Fibroblast of skin of abdomen (primary cell): ENCODE measurements around the gene HELZ2. TPM values are rescaled to one million over a fixed set of nuclear protein-coding genes. Genes with fewer than 3 reads are reported as not detected.
"Not testable (repeated sequence)": the region's sequence is repeated elsewhere in the genome, so short reads cannot be mapped to it uniquely, and the experiment has no call there.

Source experiments
- DNase-seq: peaks from one replicate; pipeline ENCODE4 v3.0.0-alpha.2; 2013
- polyA plus RNA-seq, 2 experiments: library from polyadenylated mRNA; unstranded; fragments of 120-200 nt; gene quantifications; one replicate each; pipeline ENCODE4 v1.2.1, GENCODE V29; 2013; ENCODE audit not compliant: insufficient read length in 2 of 2

Gene HELZ2, protein sequence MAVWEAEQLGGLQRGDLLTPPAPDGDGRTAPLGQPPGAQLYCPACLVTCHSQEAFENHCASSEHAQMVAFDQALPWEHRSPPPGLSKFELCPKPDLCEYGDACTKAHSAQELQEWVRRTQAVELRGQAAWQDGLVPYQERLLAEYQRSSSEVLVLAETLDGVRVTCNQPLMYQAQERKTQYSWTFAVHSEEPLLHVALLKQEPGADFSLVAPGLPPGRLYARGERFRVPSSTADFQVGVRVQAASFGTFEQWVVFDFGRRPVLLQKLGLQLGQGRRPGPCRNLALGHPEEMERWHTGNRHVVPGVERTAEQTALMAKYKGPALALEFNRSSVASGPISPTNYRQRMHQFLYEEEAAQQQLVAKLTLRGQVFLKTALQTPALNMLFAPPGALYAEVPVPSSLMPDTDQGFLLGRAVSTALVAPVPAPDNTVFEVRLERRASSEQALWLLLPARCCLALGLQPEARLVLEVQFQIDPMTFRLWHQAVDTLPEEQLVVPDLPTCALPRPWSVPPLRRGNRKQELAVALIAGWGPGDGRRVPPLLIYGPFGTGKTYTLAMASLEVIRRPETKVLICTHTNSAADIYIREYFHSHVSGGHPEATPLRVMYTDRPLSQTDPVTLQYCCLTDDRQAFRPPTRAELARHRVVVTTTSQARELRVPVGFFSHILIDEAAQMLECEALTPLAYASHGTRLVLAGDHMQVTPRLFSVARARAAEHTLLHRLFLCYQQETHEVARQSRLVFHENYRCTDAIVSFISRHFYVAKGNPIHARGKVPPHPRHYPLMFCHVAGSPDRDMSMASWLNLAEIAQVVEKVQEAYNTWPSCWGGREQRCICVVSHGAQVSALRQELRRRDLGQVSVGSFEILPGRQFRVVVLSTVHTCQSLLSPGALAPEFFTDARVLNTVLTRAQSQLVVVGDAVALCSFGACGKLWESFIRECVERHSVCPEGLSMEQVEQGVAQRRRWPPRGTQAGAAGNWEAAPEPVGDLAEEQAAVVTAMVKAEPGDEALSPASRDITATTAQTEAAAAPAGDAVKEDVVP (N-terminal part only)
- 16.8 TPM for polyA plus RNA-seq (2013, experiment 1 of 2; ENCODE audit: insufficient read length)
- 13.8 TPM for polyA plus RNA-seq (2013, experiment 2 of 2; ENCODE audit: insufficient read length)

DNA sequence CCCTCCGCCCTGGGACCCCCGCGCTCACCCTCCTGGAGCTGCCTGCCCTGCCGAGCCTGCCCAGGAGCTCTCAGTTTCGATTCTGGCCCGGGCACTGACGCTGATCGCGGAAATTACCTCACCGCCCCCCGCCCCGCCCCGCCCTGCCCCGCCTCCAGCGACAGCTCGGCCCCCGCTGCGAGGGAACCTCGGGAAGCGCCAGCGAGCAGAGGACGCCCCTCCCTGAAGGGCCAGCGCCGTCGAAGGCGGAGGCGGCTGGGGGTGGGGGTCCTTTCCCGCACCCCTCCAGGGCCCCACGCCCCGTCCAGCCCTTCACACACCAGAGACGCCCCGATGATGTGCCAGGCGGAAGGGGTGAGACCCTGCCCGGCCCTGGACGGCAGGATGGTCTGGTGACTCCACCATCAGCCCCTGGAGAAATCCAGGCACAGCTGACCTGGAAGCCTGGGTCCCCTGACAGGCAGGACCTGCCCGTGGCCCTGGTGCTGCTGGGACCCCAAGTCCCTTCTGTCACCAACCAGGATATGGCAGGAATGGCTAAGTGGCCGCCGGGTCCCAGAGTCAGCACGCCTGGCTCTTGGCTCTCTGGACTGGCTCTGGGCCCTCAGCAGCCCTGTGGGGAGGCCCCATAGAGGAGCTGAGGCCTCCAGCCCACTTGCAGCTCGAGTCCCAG is at the start of gene HELZ2:
HELZ2 (minus strand) TSS at position 84 of the 673 bp plus-strand sequence. CDS start 1,854 bp downstream, outside the sequence.
- DNase-seq = peak; percentile 66

DNA sequence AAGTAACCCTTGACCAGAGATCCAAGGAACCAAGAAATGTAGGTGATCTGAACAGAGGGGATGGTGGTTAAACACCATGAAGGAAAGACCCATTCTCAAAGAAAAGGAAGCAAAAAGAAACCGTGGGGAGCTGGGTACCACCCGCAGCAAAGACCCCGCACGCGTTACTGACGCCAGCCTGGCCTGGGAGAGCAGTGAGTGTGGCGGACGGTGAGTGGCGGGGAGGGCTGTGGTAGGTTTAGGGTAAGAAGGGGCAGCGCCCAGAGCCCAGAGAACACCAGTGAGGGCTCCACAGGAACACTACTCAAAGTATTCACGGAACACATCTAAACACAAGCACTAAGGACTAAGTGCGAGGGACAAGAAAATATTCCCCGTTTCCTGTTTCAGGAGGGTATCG is 48.7 kb upstream of the HELZ2 start:
- no peak for DNase-seq

DNA sequence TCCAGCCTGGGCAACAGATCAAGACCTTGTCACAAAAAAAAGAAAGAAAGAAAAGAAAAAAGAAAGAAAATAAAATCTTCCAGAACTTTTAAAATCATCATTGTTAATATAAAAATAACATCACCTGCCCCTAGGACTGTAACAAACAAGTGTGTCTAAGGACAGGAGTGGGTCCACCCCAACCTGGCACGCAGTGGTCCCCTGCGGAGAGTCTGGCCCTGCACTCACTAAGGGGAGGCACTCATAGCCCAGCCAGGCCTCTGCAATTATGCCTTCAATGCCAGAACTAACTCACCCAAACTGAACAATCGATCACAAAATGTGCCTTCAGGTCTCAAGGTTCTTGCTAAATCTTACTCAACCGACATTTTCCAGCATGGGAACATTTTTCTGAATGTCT is 48.1 kb upstream of the HELZ2 start:
- no peak for DNase-seq

DNA sequence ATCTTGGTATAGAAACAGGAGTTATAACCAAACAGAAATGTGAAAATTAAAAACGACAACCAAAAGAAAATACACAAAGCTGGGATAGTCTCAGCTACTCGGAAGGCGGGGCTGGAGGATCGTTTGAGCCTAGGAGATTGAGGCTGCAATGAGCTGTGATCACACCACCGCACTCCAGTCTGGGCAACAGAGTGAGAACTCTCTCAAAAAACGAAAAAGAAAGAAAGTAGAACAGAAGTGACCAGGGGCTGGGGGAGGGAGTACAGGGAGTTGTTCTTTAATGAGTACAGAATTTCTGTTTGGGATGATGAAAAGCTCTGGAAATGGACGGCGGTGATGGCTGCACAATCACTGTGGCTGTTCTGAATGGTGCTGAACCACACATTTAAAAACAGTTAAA is 47.0 kb upstream of the HELZ2 start:
- no peak for DNase-seq

DNA sequence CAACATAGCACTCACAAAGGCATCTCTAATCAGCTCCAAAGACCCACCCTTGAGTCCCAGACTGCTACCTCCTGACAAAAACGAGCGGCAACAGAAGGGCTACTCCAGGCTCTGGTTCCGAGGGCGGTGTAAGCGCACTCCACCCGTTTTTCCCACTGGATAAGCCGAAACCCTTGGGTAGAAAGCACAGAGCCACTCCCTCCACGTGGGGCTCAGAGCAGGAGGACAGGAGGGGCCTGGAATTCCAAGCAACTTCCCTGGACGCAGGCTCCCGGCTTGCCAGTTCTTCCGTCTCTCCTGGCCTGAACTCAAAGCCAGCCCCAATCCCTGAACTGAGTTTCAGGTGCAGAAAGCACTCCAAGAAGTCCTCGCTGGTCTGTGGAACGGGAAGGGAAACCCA is 45.5 kb upstream of the HELZ2 start:
- DNase-seq = no peak

DNA sequence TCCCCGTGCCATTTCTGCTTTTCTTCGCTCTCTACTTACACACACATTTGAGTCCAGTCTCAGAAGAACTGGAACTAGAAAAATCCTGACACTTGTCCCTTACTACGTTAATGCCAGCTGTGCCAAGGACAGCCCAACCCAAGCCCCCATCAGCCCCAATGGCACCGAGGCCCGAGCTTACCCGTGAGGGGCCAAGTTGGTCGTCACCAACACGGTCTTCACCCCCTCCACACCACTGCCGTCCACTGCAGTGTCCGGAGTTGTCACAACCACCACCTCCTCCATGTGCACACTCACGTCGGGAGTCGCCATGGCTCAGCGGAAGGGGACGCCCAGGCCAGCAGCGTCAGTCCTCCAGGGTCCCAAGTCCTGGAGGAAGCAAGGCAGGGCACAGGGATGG is 45.0 kb upstream of the HELZ2 start:
- DNase-seq = no peak

DNA sequence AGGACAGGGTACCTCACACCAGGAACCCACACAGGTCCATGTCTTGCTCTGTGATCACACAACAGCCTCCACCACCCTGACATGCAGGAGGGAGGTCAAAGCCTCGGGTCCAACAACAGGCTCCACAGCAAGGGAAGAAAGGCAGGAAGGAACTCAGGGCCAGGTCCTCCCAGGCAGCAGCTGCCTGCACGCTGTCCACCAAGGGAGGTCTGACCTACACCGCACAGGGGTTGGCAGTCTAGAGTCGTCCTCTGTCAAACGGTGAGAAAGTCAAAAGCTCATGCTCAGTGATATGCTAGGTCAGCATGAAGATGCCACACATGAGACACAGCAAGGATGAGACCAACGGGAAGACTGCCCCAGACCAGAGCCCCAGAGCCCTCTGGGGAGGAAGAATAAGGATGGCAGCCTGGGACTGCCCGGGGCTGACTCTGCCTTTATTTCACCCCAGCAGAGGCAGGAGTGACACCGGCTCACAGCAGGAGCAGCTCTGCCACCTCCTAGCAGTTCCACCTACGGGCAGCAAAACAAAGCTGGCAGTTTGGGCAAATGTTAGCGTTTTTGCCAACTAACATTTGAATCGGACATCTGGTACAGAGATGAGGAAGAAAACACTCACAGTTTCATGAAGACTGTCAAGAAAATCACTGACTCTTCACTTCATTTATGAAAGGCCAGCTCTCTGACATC is 44.4 kb upstream of the HELZ2 start:
- no peak for DNase-seq

DNA sequence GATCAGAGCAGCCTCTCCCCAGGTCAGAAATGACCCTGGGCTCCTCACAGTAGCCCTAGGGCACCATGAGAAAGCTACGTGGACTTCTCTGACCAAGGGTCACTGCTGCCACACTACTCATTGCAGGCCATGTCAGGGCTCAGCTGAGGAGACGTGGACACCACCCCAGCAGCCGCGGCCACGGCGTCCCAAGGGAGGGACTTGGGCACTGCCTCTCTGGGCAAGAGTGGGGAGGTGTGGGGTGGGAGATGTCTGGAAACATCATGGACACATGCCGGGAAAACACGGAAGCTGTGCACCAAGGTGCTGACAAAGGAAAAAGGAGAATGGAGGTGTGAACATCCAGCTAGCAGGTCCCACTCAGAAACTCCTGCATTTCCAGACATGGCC is 43.8 kb upstream of the HELZ2 start:
- no peak for DNase-seq

DNA sequence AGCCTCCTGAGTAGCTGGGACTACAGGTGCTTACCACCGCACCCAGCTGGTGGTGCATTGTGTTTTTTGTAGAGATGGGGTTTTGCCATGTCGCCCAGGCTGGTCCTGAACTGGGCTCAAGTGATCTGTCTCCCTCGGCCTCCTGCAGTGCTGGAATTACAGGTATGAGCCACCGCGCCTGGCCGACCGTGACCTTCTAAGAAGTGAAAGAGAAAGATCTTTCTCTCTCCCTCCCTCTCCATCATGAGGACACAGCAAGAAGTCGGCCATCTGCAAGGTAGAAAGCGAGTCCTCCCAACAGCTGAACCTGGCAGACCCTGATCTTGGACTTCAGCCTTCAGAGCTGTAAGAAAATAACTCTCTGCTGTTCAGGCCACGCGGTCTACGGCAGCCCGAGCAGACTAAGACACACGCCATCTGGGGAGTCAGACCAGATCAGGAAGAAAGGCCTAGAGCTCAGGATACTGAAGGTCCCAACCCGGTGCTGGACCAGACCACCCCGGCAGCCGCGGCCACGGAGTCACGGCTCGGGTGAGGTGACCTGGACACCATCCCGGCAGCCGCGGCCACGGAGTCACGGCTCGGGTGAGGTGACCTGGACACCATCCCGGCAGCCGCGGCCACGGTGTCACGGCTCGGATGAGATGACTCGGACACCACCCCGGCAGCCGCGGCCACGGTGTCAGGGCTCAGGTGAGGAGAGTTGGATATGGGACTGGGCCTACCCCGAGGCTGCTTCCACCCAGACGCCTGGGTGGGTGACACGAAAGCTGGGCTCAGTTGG is 43.2 kb upstream of the HELZ2 start:
- DNase-seq = no peak

DNA sequence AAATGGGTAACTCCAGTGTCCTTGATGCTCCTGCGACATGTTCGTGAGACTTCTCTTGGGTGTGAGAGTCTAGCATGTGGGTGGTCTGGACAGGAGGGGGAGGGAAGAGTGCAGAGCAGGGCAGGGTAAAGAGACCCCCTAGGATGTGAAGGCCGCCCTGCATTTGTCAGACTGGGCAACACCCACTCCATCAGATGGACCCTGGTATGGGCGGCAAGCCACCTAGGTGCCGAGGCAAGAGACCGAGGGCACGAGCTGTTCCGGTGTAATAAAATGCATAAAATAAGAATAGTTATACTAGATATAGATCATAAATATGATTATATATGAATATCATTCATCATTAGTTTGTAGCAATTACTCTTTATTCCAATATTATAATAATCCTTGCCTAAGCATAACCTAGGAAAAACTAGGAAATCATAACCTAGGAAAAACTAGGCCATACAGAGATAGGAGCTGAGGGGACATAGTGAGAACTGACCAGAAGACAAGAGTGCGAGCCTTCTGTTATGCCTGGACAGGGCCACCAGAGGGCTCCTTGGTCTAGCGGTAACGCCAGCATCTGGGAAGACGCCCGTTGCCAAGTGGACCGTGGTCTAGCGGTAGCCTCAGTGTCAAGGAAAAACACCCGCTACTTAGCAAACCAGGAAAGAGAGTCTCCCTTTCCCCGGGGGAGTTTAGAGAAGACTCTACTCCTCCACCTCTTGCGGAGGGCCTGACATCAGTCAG is 40.0 kb upstream of the HELZ2 start:
- not testable (repeated sequence) for DNase-seq

DNA sequence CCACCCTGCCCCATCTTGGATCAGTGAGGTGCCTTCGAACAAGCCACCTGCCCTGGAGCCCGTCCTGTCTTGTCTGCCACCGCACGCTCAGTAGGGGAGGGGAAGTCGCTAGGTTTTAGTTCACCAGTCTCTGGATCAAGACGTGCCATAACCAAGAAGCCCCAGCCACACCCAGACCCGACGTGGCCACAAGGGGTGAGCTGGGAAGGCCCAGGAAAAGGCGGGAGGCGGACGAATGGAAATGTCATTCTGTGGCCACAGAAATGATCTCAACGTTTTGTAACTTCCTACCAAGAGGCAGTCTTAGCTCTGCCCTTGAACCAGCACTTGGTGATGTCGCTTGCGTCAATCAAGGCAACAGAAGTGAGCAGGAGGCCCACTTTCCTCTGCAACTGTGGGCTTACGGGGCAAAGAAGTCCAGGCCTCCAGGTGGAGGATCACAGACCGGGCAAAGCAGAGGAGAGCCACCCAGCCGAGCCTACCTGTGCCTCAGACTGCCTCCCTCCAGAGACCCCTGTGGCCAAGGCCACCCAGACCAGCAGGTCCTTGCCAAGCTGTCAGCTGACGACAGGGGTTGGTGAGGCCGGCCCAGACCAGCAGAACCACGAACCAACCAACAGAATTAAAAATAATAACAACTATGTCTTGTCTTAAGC is 38.4 kb upstream of the HELZ2 start:
- no peak for DNase-seq

DNA sequence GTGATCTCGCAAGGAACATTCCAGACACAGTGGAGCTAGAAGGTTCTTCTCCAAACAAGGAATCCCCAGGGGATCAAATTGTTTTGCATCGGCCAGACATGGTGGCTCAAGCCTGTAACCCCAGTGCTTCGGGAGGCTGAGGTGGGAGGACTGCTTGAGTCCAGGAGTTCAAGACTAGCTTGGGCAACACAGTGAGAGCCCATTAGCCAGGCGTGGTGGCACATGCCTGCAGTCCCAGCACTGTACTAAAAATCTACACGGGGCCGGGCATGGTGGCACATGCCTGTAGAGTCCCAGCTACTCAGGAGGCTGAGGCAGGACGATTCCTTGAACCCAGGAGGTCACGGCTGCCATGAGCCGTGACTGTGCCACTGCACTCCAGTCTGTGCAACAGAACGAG is 37.6 kb upstream of the HELZ2 start:
- no peak for DNase-seq

DNA sequence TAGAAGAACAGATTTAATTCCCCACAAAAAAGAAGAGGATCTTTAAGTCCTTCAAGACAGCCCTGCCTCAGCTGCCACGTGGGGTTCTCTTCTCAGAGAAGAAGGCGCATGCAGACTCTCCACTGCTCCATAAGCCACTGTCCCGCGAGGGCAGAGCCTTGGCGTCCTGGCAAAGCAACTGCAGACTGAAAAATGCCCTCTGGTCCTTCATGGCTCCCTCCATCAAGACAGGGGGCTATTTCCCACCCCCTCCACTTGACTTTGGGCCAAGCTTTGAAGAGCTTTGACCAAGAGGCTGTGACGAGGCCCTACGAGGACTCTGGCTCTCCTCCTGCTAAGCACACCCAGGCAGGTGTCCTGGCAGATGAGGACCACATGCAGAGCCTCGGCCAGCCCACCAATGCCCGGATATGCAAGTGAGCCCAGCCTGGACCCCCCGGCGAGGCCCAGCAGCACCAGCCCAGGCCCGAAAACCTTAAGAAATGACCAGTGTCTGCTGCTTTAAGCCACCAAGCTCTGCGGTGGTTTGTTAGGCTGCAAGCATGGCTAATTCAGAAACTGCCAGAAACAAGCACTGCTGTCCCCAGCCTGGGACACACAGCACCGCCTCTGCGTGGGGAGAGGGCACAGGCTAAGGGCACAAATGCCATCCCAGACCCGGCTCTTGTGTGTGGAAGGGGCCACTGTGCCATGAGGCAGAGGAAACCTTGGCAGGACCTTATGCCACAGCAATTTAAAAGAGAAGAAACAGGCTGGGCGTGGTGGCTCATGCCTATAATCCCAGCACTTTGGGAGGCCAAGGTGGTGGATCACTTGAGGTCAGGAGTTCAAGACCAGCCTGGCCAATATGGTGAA is 36.8 kb upstream of the HELZ2 start:
- no peak for DNase-seq

DNA sequence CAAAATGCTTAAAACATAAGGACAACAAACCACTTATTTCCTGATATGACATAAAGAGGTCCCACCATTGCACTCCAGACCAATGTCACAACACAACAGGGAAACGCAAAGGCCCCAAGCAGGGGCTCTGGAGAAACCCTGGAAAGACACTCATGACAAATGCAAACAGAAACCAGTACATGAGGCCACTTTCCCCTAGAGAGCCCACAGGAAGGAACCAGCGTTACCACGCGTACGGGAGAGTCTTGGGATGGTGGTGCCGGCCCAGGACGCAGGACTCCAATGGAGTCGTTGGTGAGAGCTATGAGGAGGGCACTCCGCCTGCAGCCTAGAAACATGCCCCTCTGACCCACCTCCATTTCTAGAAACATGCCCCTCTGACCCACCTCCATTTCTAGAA is 32.6 kb upstream of the HELZ2 start:
- no peak for DNase-seq

DNA sequence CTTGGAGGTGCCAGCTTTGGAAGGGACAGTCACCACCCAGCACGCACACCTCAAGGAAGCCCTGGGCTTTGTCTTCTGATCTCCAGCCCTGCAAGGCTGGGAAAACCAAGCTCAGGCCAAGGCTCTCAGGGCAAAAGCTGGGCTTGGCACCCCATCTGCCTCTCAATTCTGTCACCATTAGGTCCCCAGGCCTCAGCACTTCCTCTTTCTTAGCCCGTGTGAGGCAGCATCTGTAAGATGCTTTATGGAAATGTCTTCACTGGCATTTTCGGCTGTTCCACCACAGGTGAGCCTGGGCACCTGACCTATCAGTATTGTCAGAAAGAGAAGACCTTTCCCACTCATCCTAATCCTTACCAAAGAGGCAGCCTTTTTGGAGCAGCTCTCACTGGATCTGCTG is 28.3 kb upstream of the HELZ2 start:
- no peak for DNase-seq

DNA sequence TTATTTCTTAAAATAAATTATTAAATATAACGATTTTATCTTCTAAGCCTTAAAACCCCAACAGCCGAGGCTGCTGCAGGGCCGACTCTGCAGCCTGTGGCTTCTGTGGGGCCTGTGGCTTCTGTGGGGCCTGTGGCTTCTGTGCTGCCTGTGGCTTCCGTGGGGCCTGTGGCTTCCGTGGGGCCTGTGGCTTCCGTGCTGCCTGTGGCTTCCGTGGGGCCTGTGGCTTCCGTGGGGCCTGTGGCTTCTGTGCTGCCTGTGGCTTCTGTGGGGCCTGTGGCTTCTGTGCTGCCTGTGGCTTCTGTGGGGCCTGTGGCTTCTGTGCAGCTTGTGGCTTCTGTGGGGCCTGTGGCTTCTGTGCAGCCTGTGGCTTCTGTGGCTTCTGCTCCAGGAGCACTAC is 27.6 kb upstream of the HELZ2 start:
- not testable (repeated sequence) for DNase-seq

DNA sequence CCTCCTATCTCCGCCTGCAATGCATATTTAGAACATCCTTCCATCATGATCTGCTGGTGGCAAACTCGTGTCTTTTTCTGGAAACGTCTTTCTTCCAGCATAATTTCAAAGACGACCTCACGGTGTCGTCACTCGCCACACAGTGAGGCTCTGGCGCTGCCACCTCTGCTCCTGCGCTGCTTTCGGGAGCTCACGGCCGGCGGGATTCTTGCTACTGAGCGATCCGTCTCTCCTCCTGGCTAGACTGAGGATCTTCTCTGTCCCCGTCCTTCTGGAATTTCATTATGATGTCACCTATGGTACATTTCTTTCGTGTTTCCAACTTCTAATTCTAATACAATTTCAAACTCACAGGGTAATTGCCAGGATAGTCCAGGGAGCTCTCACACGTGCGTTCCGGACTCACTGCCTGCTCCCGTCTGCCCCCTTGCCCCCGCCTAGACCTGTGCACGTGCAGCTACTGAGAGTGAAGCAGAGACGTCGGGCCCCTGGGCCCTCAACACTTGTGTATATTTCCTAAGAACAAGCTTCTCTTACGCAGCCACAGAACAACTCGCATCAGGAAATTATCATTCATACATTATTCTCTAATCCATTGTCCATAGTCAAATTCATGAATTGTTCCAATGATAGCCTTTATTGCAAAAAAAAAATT is 25.5 kb upstream of the HELZ2 start:
- no peak for DNase-seq
